A549 (cell line): Measurements from ENCODE around the gene CD7. TPM values are rescaled to one million over a fixed set of nuclear protein-coding genes. Genes with fewer than 3 reads are reported as not detected.

Experiments used
- ATAC-seq, 2 experiments: fragments of 200-7000 bp in 1 of 2; fragments of >200 bp in 1 of 2; cut with Nextera tagmentation in 1 of 2; cut with Tn5 transposase in 1 of 2; 3 replicates each; pipeline versions ENCODE4 v1.8.0 to v1.9.1; 2018 to 2020; ENCODE audit warnings: mild to moderate bottlenecking in 1 of 2, moderate library complexity in 1 of 2
- CTCF ChIA-PET: fragments of 300-600 bp; sonication (Branson Sonifier 250); formaldehyde crosslinking; extraction: SDS; loops from one replicate; lab custom pipeline; 2021; ENCODE audit warnings: antibody characterized with exemption, inconsistent platforms; lab: Yijun Ruan, JAX
- POLR2A ChIA-PET: fragments of 350-600 bp; formaldehyde crosslinking; extraction: SDS; loops from one replicate; lab custom pipeline; 2021; ENCODE audit warnings: antibody characterized with exemption, inconsistent platforms; lab: Yijun Ruan, JAX
- DNase-seq, 2 experiments: peaks; one replicate each; pipeline versions ENCODE4 v3.0.0 to v3.0.0-alpha.2; 2011 to 2016; ENCODE audit warnings: low read depth in 1 of 2, low spot score in 1 of 2
- FAIRE-seq: peaks from 2 replicates; lab custom pipeline; 2011; peaks lifted over from hg19 to GRCh38; lab: Jason Lieb, UNC
- H3K27ac ChIP-seq, 2 experiments: fragments of >200 bp; sonication (Bioruptor Twin); formaldehyde crosslinking; 3 replicates each; pipeline ENCODE4 v1.5.1; 2016 to 2017
- H3K4me1 ChIP-seq: fragments of >200 bp; sonication (Bioruptor Twin); formaldehyde crosslinking; 3 replicates; pipeline ENCODE4 v1.6.1; 2016
- H3K4me2 ChIP-seq: fragments of >200 bp; sonication (Bioruptor Twin); formaldehyde crosslinking; 3 replicates; pipeline ENCODE4 v1.6.1; 2016
- H3K4me3 ChIP-seq: fragments of >200 bp; sonication (Bioruptor Twin); formaldehyde crosslinking; 3 replicates; pipeline ENCODE4 v1.5.1; 2016
- H3K9me3 ChIP-seq: fragments of >200 bp; sonication (Bioruptor Twin); formaldehyde crosslinking; 3 replicates; pipeline ENCODE4 v1.6.1; 2016
- CBX8 ChIP-seq: fragments of 200-600 bp; sonication (generic); IDR thresholded peaks from 2 replicates; pipeline ENCODE4 v1.6.1; 2016
- CTCF ChIP-seq: fragments of >200 bp; sonication (Bioruptor Twin); formaldehyde crosslinking; IDR thresholded peaks from 3 replicates; pipeline ENCODE4 v1.5.1; 2016
- EHF ChIP-seq: fragments of 250-450 bp; sonication (Bioruptor Pico); IDR thresholded peaks from 2 replicates; pipeline ENCODE4 v1.5.0; 2020; ENCODE audit warnings: mild to moderate bottlenecking
- EP300 ChIP-seq, 2 experiments: fragments of >200 bp; sonication (Bioruptor Twin); formaldehyde crosslinking; IDR thresholded peaks; 2 replicates in 1 of 2; 3 replicates in 1 of 2; pipeline ENCODE4 v1.6.1; 2016 to 2017
- HOXB13 ChIP-seq: fragments of 250-450 bp; sonication (Bioruptor Pico); IDR thresholded peaks from 2 replicates; pipeline ENCODE4 v1.5.0; 2020; ENCODE audit warnings: low read depth, mild to moderate bottlenecking, moderate library complexity
- HOXB5 ChIP-seq: fragments of 250-450 bp; sonication (Bioruptor Pico); IDR thresholded peaks from 2 replicates; pipeline ENCODE4 v1.5.0; 2020; ENCODE audit warnings: mild to moderate bottlenecking, moderate library complexity
- JUN ChIP-seq, 2 experiments: fragments of >200 bp; sonication (Bioruptor Twin); formaldehyde crosslinking; IDR thresholded peaks; 2 replicates in 1 of 2; 3 replicates in 1 of 2; pipeline ENCODE4 v1.6.1; 2016 to 2017
- JUNB ChIP-seq: fragments of >200 bp; sonication (Bioruptor Twin); formaldehyde crosslinking; IDR thresholded peaks from 2 replicates; pipeline ENCODE4 v1.6.1; 2016
- KDM1A ChIP-seq: fragments of 200-600 bp; sonication (generic); IDR thresholded peaks from 2 replicates; pipeline ENCODE4 v1.6.1; 2016; ENCODE audit warnings: low read depth, mild to moderate bottlenecking
- MAX ChIP-seq: IDR thresholded peaks from 2 replicates; pipeline ENCODE4 v1.6.1; 2012
- MAZ ChIP-seq: fragments of 150-350 bp; IDR thresholded peaks from 2 replicates; pipeline ENCODE4 v1.6.1; 2014; ENCODE audit warnings: antibody characterized with exemption, low read depth, low read length, borderline replicate concordance
- POLR2A ChIP-seq: IDR thresholded peaks from 2 replicates; pipeline ENCODE4 v1.6.1; 2012; ENCODE audit warnings: mild to moderate bottlenecking, low read length
- TP53 ChIP-seq: fragments of 250-450 bp; sonication (Bioruptor Pico); IDR thresholded peaks from 2 replicates; pipeline ENCODE4 v1.5.0; 2021; ENCODE audit warnings: mild to moderate bottlenecking, moderate library complexity
- USF2 ChIP-seq: fragments of 450-650 bp; IDR thresholded peaks from 2 replicates; pipeline ENCODE4 v1.6.1; 2014; ENCODE audit warnings: antibody characterized with exemption
- ZFP36 ChIP-seq: fragments of 450-650 bp; IDR thresholded peaks from 2 replicates; pipeline ENCODE4 v1.6.1; 2014; ENCODE audit warnings: borderline replicate concordance; ENCODE audit not compliant: partially characterized antibody
- WGBS: methylation state at CpG from one replicate; pipeline ENCODE4 v1.1.6; 2017; ENCODE audit errors: missing lambda C conversion rate; 5-methylcytosine and 5-hydroxymethylcytosine counted together
- polyA plus RNA-seq, 4 experiments: library from polyadenylated mRNA; depleted of rRNA in 3 of 4; stranded (reverse); fragments of >200 nt; fragmentation: RNase III in 1 of 4; extraction: RNeasy Plus Mini Kit Qiagen cat#74134 plus additional on column Dnase treatment in 1 of 4; gene quantifications; 2 replicates in 3 of 4; 3 replicates in 1 of 4; pipeline ENCODE4 v1.2.3, GENCODE V29; 2011 to 2017
- TF ChIP-seq, protein P1 (sequence below): fragments of >200 bp; sonication (Bioruptor Twin); formaldehyde crosslinking; IDR thresholded peaks from 3 replicates; pipeline ENCODE4 v1.6.1; 2016

Gene CD7
- polyA plus RNA-seq, 2 of the 4 experiments (the other 2 are of a cell fraction): not detected

DNA sequence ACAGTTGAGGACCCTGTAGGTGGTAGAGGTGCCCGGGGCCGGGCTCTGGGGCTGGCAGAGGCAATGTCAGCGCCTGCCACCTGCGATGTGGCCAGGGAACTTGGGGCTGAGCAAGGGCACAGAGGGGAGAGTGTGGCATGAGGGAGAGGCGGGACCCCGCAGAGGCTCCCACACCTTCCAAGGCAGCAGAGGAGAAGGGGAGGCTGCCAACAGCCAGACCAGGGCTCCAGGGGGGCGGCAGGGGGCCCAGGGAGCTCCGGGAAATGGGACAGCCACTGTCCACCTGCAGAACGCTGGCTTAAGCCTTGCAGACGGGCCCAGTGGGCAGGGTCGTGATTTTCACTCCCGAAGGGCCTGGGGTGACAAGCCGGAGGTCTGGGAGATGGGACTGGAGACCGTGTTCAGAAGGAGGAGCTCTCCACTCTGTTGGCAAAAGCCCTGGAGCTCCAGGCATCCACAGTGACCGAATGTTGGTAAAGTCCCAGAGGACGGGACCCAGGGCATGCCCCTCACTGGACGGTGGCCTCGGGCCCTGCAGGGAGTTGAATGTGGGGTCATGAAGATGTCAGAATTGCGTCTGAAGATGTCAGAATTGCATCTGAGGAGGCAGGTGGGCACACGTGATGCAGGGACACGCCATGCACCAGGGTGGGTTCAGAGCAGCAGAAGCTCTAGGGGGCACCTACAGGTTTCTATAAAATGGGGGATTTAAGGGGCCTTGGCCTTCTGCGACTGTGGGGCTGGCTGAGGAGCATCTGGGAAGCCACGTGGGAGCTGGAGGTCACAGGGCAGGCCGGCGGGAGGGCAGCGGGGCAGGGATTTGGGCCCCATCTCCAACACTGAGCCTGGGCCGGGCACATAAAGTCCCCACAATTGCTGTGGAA lies 18.6 kb downstream of the CD7 start:
- Histone ChIP-seq H3K4me1 (peaks cover 74% of the 10 kb centered on the region), H3K27ac (peak overlapping the region; percentile 96 to 98), H3K4me3 (peak overlapping the region; percentile 42), H3K4me2 (peak overlapping the region; percentile 91), H3K9me3 (no peaks in the 10 kb centered on the region)
- 79% methylated on average over 27 of the region's 27 CpGs for WGBS
- CTCF ChIA-PET: interaction anchor here (1.0 to 21.2 kb wide), 24 partner anchors 13 to 116 kb away, joined by 3 to 343 read pairs (median 10); partner anchors contain the start of genes CCDC57, CD7, CSNK1D and SECTM1
- POLR2A ChIA-PET: interaction anchor here (0.8 to 2.7 kb wide), 11 partner anchors 10 to 200 kb away, joined by 3 to 14 read pairs (median 5); partner anchors contain the start of gene CSNK1D
- DNase-seq (no peak), ATAC-seq (no peak; a peak in 1 of 6 replicates), FAIRE-seq (no peak)
- no peak for TF ChIP-seq MAZ
- 0 out of 2 replicates have a peak, but pooled peaks have one; percentile 12 for TF ChIP-seq HOXB5 (CRISPR knock-in tag)
- TF ChIP-seq, protein P1, sequence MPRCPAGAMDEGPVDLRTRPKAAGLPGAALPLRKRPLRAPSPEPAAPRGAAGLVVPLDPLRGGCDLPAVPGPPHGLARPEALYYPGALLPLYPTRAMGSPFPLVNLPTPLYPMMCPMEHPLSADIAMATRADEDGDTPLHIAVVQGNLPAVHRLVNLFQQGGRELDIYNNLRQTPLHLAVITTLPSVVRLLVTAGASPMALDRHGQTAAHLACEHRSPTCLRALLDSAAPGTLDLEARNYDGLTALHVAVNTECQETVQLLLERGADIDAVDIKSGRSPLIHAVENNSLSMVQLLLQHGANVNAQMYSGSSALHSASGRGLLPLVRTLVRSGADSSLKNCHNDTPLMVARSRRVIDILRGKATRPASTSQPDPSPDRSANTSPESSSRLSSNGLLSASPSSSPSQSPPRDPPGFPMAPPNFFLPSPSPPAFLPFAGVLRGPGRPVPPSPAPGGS: no peak
- TF ChIP-seq HOXB13 (CRISPR knock-in tag): peak; percentile 30; the same call in 1 of the 2 replicates
- TF ChIP-seq KDM1A: no peak

GRCh38 chr17:82297714-82298537 lies 19.5 kb downstream of the CD7 start:
- TF ChIP-seq JUNB (peak; percentile 30; the same call in 1 of the 2 replicates), POLR2A (peak; percentile 63), HOXB13 (CRISPR knock-in tag) (0 out of 2 replicates have a peak, but pooled peaks have one; percentile 18), JUN (IDR thresholded peaks at IDR 0.05) (peak in 1 of 2 experiments; percentile 81), ZFP36 (no peak), EP300 (IDR thresholded peaks at IDR 0.05) (peak in 1 of 2 experiments; percentile 56; a peak in 2 of 5 replicates), CBX8 (no peak), USF2 (0 out of 2 replicates have a peak, but pooled peaks have one; percentile 6), EHF (CRISPR knock-in tag) (peak; percentile 56; the same call in 1 of the 2 replicates), HOXB5 (CRISPR knock-in tag) (0 out of 2 replicates have a peak, but pooled peaks have one; percentile 7), TP53 (CRISPR knock-in tag) (no peak), MAX (peak; percentile 72), CTCF (peak; percentile 15; the same call in 1 of the 3 replicates)
- TF ChIP-seq, protein P1: peak; percentile 69
- TF ChIP-seq, all 56 proteins: peak for 11
- Histone ChIP-seq H3K4me1 (peaks cover 69% of the 10 kb centered on the region), H3K27ac (peak overlapping the region; percentile 96 to 98), H3K9me3 (no peaks in the 10 kb centered on the region), H3K4me2 (peak overlapping the region; percentile 91), H3K4me3 (peak overlapping the region; percentile 42)
- POLR2A ChIA-PET: interaction anchor here (0.8 to 2.7 kb wide), 13 partner anchors 9 to 199 kb away, joined by 3 to 14 read pairs (median 4); partner anchors contain the start of gene CSNK1D
- FAIRE-seq (peak; percentile 72), ATAC-seq (peak; percentile 72 to 74), DNase-seq (peak; percentile 92 to 98)
- CTCF ChIA-PET: interaction anchor here (0.7 to 21.2 kb wide), 21 partner anchors 14 to 117 kb away, joined by 3 to 343 read pairs (median 9); partner anchors contain the start of genes CD7, CSNK1D and SECTM1
- WGBS: 1% methylated on average over 36 of the region's 36 CpGs
